Neural cell (in vitro differentiated cells): ENCODE results near the gene LDLRAD3.

ENCODE experiments used
- EP300 ChIP-seq: fragments of 450-650 bp; conservative IDR thresholded peaks from 2 replicates; pipeline ENCODE4 v1.6.1; 2014; ENCODE audit warnings: antibody characterized with exemption, mild to moderate bottlenecking, moderate library complexity; ENCODE audit not compliant: poor library complexity, severe bottlenecking
- EZH2 ChIP-seq: fragments of 200-600, 300-800 bp; shearing (Covaris generic), sonication (generic); IDR thresholded peaks from 2 replicates; pipeline ENCODE4 v1.6.1; 2014; ENCODE audit warnings: antibody characterized with exemption, low read length, borderline replicate concordance, mild to moderate bottlenecking; ENCODE audit not compliant: insufficient read depth, poor library complexity, severe bottlenecking
- MXI1 ChIP-seq: fragments of 450-650 bp; conservative IDR thresholded peaks from 2 replicates; pipeline ENCODE4 v1.6.1; 2014; ENCODE audit warnings: antibody characterized with exemption, mild to moderate bottlenecking; ENCODE audit not compliant: poor library complexity, severe bottlenecking
- POLR2AphosphoS5 ChIP-seq: IDR thresholded peaks from 2 replicates; pipeline ENCODE4 v1.6.1; 2012
- RAD21 ChIP-seq: fragments of 450-650 bp; conservative IDR thresholded peaks from 2 replicates; pipeline ENCODE4 v1.6.1; 2014; ENCODE audit warnings: antibody characterized with exemption, mild to moderate bottlenecking, moderate library complexity
- TAF1 ChIP-seq: IDR thresholded peaks from 2 replicates; pipeline ENCODE4 v1.6.1; 2012; ENCODE audit warnings: low read depth
- TF ChIP-seq, protein P1 (sequence below): fragments of 450-650 bp; IDR thresholded peaks from 2 replicates; pipeline ENCODE4 v1.5.1; 2014; ENCODE audit warnings: antibody characterized with exemption, mild to moderate bottlenecking, moderate library complexity; ENCODE audit not compliant: poor library complexity, severe bottlenecking
- TF ChIP-seq, protein P2 (sequence below): IDR thresholded peaks from 2 replicates; pipeline ENCODE4 v1.6.1; 2012; ENCODE audit warnings: borderline replicate concordance

DNA sequence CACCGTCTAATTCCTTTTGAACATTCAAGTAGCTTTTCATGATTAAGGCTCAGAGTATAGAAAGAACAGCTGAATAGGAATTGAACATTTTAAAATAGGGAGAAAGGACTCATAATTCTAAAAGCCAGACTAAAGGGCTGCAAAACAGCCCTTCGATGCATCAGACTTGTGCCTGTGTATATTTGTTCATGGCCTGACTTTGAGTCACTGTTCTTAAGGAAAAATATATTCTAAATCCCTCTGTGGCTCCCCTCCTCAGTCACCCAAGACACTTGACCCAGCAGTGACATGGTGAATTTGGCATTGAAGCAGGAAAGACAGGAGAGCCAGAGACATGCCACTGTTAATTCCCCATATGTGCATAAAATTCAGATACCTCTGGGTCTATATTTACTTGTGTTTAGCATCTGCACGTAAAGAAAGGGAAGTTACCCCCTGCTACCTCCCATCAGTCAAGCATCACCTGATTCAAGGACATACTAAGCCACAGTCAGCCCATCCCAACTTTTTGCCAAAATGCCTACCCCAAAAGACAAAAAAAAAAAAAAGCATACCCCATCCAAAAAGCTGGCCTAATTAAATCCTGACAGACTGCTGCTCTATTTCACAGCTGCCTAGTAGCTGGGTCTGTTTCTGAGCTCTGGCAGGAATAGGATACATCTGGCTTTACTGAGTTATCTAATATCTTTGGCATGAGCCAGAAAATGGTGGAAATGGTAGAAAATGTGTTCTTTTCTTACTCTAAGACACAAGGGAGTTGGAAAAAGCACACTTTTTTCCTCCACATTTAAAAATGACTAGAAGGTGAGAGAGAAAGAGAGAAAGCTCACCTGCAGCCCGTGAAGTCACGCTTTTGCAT lies 251.9 kb downstream of the LDLRAD3 start:
- no peak for TF ChIP-seq POLR2AphosphoS5
- TF ChIP-seq, protein P1, sequence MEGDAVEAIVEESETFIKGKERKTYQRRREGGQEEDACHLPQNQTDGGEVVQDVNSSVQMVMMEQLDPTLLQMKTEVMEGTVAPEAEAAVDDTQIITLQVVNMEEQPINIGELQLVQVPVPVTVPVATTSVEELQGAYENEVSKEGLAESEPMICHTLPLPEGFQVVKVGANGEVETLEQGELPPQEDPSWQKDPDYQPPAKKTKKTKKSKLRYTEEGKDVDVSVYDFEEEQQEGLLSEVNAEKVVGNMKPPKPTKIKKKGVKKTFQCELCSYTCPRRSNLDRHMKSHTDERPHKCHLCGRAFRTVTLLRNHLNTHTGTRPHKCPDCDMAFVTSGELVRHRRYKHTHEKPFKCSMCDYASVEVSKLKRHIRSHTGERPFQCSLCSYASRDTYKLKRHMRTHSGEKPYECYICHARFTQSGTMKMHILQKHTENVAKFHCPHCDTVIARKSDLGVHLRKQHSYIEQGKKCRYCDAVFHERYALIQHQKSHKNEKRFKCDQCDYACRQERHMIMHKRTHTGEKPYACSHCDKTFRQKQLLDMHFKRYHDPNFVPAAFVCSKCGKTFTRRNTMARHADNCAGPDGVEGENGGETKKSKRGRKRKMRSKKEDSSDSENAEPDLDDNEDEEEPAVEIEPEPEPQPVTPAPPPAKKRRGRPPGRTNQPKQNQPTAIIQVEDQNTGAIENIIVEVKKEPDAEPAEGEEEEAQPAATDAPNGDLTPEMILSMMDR = no peak
- no peak for TF ChIP-seq EZH2
- TF ChIP-seq, protein P2, sequence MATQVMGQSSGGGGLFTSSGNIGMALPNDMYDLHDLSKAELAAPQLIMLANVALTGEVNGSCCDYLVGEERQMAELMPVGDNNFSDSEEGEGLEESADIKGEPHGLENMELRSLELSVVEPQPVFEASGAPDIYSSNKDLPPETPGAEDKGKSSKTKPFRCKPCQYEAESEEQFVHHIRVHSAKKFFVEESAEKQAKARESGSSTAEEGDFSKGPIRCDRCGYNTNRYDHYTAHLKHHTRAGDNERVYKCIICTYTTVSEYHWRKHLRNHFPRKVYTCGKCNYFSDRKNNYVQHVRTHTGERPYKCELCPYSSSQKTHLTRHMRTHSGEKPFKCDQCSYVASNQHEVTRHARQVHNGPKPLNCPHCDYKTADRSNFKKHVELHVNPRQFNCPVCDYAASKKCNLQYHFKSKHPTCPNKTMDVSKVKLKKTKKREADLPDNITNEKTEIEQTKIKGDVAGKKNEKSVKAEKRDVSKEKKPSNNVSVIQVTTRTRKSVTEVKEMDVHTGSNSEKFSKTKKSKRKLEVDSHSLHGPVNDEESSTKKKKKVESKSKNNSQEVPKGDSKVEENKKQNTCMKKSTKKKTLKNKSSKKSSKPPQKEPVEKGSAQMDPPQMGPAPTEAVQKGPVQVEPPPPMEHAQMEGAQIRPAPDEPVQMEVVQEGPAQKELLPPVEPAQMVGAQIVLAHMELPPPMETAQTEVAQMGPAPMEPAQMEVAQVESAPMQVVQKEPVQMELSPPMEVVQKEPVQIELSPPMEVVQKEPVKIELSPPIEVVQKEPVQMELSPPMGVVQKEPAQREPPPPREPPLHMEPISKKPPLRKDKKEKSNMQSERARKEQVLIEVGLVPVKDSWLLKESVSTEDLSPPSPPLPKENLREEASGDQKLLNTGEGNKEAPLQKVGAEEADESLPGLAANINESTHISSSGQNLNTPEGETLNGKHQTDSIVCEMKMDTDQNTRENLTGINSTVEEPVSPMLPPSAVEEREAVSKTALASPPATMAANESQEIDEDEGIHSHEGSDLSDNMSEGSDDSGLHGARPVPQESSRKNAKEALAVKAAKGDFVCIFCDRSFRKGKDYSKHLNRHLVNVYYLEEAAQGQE = no peak
- no peak for TF ChIP-seq EP300
- no peak for TF ChIP-seq RAD21
- no peak for TF ChIP-seq TAF1
- TF ChIP-seq MXI1 = no peak
